HG03460 (cell line): ENCODE results near the gene SNRNP27.

ENCODE experiments used
- ATAC-seq: cut with Tn5 transposase; IDR thresholded peaks from one replicate; pipeline ENCODE4 v1.9.1; 2021; ENCODE audit not compliant: unreplicated experiment

SNRNP27 gene

DNA sequence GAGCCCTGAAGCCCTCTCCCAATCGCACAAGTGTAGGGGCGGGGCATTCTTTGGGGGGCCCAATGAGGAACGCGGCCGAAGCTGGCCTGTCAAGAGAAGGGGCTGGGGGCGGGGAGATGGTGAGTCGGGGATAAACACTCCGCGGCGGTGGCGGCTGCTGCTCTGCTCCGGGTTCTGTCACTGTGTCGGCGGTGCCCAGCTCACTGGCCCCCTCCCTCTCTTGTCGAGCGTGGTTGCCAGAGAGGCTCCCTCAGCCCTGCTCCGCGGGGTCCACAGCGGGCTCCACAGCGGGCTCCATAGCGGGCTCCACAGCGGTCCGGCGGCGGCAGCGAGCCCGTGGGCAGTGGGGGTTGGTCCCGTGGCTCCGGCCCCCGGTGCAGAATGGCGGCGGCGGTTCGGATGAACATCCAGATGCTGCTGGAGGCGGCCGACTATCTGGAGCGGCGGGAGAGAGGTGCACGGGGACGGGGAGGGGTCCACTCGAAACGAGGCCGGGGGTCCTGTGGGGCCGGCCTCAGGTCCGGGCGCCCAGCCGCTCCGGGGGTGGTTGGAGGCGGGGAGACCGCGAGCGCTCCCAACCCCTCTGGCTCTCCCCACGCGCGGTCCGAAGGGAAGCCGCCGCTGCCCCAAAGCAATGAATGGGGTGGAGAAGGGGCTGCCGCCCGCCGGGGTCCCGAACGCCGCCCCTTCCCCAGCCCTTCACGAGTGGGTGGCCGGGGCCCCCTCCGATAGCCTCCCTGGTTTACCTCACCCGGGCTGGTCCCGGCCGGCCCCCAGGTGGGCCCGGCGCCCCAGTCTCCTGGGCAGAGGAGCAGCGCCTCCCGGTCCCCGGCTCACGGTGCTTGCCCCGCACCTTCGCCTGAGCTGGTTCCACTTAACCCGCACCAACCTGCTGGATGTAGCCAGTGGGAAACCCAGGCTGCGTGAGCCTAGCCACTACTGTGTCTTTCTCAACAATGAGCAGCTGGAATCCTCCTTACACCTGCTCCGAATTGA lies 21.5 kb downstream of the SNRNP27 start, which contains the start of gene MXD1:
TSS of gene MXD1 (plus strand) at position 160 of the 996 bp plus-strand sequence. CDS start at position 382, 222 bp downstream.
- no peak for ATAC-seq

DNA sequence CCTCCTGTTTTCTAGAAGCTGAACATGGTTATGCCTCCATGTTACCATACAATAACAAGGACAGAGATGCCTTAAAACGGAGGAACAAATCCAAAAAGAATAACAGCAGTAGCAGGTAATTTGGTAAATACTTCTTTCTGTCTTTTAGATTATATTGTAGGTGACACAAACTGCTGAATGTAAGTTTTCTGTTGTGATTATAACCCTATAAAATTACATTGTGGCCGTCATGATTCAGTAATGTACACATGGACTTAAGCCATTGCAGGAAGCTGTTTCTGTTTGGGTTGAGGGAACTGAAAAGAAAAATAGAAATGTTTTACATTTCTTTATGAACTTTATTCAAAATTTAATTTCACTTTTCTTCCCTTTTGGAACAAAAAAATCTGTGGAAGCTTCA lies 22.4 kb downstream of the SNRNP27 start:
- no peak for ATAC-seq

DNA sequence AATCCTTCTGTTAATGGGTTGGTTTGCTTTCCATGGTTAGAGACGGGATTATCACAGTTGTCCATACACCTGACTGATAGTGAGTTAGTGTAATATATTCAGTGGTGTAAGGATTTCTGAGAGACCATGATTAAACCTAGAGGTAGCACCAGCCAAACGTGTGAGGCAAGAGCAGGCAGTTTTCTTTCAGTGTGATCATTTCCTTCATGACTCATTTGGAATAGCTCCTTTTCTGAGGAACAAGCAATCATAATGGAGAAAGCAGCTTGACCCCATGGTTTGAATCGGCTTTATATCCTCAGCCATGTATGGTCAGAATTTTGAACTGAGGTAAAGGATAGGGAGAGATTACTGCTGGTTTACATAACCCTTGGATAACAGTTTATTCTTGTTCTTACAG lies 24.1 kb downstream of the SNRNP27 start:
- ATAC-seq, result no peak

DNA sequence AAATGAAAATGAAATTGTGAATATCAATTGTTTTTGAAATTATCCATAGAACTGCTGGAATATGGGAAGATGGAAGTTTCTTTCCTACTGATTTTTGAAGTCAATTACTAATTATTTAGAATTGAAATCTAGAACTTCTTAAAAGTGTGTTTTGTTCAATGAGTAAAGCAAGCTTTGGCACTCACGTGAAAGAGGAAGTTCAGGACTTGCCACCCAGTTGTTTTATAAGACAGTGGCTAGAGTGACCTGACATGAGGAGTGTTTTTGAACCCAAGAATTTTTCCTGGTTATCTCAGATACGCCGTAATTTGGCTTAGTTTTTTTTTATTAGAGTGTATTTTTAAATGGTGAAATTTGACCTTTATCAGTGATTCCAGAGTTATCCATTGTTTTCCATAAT lies 24.6 kb downstream of the SNRNP27 start:
- no peak for ATAC-seq

DNA sequence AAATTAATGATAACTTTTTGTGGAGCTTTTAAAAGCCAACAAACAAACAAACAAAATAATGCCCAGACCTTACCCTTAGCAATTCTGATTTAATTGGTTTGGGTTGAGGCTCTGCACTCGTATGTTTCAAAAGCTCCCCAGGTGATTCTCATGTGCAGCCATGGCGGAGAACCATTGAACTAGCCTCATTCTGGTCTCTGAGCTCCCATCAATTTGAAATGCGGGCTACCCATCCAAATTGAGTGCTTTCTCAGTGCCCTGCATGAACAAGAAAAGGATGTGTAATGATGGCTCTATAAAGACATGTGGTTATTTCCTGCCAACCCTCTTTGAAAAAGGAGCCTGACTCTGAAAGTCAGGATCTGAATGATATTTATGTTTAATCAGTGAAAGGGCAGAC lies 29.4 kb downstream of the SNRNP27 start:
- ATAC-seq, result no peak

DNA sequence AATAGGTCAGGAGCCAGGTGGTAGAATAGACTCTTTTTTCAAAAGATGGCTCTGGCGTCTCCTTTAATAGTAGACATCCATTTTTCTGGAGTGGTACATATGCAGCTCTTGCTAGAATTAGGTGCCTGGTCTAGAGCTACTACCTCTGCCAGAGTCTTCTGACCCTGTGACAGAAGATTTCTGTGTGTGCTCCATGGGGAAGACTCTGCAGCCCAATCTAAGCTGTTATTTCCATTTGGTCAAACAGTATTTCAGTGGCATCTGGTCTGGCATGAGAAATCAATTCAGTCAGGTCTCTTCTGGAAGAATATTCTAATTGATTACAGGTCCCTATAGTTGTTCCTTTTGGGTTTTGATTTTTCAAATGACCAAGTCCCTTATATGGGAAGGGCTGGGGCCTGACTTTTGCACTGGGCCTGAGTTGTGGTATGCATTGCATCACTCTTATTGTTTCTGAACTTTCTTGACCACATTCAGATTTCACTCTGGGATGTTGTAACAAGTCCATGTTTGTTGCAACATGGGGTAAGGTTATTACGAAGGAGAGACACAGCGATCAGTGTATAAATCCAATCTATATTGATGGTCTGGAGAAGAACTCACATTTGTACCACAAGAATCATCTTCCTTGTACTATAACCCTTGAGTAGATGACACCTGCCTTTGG lies 33.2 kb downstream of the SNRNP27 start:
- ATAC-seq, result no peak

DNA sequence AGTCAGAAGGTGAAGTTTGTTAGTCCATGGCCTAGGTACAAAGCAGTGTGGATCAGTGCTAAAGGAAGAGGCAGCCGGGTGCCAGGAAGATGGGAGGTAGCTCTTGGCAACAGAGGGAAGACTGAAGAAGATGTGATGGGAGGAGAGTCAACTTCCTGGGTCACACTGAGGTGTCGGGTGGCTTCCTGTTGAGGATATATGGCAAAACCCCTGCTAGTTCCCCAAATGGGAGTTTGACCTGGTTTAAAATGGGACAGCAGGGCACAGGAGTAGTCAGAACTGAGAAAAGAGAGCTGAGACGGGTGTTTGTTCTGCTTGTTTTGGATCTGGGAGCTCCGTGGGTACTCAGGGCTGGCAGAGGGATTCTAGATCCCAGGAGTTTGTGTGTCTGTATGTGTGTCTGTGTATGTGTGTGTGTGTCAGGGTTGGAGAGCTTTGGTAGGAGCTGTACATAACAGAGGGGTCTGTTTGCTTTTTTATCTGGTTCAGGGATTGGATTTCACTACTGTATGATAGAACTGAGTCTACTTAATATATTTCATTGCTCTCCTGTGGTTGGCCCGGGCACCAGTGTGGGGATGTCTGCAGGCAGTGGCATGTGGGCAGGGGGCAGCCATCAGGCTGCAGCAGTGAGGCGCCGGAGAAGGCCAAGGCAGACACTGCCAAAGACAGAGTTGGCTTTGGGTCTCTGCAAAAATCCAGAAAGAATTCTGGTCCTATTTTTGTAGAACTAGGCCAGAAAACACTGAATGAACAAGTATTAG lies 38.3 kb downstream of the SNRNP27 start:
- no peak for ATAC-seq

DNA sequence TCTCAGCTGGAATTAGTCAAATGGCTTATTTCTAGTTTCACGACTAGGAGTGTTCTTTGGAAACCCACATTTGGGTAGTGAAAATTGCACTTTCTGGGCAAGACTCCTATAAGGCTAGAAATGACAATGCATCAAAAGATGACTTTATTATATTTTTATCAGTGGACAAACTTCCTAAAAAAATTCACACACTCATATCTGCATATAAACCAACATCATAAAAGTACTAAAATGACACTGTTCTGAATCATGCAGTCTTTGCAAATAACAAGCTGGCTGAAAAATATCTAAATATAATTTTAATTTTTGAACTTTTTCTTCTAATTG lies 38.8 kb downstream of the SNRNP27 start:
- no peak for ATAC-seq

DNA sequence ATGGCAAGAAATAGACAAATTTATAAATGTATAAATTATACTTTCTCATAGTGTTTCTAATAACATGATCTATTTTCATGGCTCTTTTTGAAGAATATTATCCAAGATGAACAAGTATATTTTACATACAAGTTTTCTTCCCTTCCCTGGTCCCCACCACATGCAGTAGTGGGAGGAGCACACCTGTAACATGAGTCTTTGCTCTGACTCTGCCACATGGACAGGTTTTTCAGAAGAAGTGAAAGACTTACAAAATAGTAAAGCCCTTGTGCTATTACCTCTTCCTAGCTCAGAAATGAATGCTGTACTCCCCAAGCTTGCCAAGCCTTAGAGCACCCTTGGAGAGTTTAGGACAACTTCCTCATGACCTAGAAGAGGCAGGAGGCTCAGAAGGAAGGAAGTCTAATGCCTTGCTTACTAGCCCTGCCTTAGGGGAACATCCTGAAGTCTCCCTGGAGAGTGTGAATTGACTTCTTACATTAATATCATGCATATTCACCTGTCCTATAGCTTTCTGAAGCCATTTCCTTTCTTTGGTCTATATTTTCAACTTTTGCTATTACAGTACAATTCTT lies 39.6 kb downstream of the SNRNP27 start:
- ATAC-seq, result no peak

DNA sequence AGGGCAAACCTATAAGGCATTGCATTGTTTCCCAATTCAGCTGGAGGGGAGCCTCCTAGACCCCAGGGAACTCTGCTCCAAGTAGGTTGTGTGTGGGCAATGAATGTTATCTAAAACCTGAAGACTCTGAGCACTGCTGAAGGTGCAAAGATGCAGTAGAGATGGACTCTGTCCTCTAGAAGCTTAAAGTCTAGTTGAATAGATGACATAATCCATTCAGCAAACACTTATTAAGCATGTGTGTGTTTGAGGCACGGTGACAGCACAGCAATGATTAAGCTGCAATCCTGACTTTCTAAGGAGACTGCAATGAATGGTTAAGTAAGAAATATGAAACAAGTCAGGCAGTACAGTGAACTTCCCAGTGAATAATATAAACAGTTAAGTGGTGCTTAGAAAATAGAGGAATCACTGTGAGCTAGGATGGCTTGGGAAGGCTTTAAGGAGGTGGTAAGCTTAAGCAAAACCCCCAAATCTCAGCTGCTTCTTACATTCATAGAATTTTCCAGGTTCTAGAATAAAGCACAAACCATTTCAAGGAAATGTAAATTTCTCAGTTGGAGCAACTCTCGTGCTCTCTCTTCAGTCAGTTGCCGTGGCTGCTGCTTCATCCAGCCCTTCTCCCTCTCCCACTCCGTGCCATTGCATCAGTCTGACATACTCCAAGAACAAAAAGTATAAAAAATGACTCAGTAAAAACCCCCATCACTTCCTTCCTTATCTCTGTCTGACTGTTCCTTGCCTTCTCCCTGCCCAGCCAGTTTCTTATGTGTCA lies 40.3 kb downstream of the SNRNP27 start:
- no peak for ATAC-seq

DNA sequence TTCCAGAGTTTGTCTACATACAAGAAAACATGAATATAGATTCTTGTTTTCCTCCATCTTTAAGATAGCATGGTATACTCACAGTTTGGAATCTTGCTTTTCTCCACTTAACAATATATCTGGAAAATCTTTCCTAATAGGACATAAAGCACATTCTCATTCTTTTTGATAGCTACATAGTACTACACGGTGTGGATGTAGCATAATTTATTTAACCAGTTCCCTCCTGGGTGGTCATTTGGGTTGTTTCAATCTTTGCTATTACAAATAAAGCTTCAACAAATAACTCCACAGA lies 40.8 kb downstream of the SNRNP27 start:
- no peak for ATAC-seq

DNA sequence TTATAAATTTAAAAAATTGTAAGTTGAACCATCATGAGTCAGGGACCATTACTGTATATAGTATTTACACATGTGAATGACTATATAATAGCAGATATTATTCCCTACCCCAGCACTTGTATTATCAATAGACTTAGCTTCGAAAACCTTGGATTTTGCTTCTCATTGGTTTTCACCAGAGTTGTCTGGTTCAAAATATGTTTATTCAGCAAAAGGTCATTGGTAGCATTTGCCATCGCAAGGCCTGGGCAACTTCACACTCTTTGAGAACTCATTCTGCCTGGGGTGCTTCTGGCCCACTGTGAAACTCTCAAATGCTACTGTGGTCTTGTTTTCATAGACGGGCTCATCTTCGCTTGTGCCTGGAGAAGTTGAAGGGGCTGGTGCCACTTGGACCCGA lies 41.3 kb downstream of the SNRNP27 start:
- ATAC-seq, result no peak

DNA sequence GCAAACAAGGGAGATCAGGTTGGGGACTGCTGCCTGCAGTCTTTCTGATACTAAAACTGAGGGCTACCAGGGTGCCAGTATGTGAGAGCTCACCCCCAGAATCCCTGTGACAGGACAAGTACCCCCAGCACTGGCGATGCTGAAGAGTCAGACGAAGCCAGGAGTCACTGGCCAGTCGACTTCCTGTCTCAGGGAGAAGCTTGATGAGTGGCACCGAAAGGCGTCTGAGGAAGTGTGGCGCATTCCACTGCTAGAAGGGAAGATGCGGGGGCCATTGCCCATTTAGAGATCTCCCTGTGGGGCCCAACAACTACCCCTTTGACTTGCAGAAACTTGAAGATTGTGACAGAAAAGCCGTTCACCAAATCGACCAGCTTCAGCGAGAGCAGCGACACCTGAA lies 43.1 kb downstream of the SNRNP27 start:
- no peak for ATAC-seq

DNA sequence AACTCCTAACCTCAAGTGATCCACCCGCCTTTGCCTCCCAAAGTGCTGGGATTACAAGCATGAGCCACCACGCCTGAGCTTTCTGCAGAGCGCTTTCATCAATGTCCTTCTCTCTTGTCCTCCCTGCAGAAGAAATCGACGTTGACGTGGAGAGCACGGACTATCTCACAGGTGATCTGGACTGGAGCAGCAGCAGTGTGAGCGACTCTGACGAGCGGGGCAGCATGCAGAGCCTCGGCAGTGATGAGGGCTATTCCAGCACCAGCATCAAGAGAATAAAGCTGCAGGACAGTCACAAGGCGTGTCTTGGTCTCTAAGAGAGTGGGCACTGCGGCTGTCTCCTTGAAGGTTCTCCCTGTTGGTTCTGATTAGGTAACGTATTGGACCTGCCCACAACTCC lies 44.2 kb downstream of the SNRNP27 start:
- ATAC-seq, result no peak

DNA sequence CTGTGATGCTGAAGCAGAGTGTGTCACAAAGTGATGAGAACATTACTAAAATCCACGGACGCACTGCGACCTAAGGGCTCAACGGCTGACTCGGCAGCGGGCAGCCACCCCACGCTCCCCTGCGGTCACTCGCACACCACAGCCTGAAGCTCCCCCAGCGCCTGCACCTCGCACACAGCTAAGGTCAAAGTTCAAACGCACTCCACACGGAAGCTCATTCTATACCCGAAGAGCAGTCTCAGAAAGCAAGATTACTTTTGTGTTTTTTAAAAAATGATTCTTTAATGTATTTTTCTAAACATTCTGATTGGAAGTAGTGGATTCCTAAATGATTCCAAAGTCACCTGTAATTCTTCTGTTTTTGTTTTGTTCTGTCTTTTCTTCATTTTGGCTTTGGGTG lies 46.0 kb downstream of the SNRNP27 start:
- ATAC-seq, result no peak

DNA sequence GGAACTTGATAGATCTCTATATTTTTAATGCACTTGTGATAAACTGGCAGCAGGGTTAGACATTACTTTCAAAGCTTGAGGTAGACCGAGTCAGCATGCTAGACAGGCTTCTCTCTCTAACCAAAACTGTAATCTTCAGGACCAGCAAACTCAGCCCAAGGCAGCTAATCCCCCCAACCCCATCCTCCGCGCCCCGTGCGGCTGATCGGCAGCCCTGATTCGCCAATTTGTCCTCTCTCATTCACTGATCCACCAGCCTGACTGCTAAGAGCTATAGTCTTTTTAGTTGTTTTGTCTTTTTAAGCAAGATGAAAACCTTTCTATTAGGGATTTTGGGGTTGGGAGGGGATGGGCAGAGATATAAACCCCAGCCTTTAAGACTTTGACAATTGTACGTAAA lies 46.9 kb downstream of the SNRNP27 start:
- no peak for ATAC-seq

DNA sequence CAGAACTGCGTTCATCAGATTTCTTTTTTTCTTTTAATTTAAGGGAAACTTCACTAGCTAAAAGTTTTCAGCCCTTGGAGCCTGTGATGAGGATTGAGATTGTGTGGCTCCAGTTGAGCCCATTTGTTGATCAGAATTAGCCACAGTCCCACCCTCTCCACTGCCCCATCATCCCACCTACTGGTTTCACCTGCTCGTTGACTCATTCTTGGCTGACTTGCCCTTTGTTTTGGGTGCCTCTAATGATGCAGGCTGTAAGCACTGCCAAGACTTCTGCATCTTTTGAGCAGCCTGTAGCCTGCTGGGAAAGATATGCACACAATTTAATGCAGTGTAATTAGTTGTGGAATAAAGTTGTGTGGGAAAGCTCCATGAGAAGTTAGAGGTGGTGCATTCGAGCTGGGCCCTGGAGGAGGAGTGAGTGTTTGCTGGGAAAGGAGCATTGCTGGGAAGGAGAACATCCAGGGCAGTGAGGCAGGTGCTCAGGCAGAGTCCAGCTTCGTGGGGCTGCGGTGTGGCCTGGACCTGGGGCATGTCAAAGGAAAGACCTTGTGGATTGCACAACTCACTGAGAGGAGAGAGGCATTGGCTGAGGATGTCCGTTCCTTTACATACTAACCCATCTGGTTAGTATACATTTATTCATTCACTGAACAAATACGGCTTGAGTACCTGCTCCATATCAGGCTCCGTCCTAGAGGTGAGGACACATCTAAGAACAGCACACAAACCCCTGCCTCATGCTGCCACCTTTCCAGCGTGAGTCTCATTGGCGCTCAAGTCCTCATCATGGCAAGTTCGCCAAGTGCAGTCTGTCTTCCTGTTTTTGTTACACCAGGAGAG lies 49.5 kb downstream of the SNRNP27 start:
- no peak for ATAC-seq

DNA sequence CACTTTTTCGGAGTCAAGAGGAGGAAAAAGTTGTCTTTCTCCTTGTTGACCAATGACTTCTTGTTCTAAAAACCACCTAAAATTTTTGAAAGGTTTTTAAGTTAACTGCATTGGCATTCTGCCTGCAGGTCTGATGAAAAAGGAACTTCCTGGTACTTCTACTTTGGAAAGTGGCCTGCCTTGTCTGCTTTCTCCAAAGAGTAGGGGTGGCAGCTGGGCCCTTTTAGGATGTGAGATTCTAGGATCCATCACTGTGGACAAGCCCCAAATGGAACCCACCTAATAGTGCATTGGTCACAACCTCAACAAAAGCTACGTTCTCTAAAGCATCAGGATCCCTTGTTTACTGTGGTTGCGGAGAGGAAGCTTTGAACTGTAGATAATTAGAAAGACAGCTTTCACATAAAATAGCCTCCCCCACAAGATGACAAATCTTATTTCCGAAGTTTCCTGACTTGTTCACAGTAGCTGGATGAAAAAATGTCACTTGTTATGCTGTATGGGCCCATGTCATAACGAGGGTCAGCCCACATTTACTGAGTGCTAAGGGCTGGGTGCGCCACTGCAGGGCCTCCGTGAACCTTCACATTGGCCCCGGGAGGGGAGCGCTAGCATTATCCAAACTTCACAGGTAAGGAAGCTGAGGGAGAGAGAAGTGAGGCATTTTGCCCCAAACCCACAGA lies 50.2 kb downstream of the SNRNP27 start:
- ATAC-seq, result no peak

DNA sequence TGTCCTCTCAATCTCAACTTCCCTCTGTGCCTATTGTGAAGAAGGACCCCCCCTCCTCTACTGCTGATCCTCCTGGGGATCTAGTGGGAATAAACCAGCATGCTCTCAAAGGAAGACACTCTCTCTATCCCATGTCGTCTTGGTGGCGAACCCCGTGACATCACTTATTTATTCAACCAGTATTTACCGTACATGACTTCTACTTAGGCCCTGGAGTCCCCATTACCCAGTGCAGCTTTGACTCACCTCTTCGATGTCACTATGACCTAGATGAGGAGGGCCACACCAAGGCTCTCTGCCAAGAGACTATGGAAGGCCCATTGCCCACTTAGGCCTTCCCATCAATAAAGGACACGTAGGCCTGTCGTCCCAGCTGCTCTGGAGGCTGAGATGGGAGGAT lies 51.0 kb downstream of the SNRNP27 start:
- no peak for ATAC-seq
